ENCODE measurements around the gene NCKIPSD.

NCKIPSD gene

DNA sequence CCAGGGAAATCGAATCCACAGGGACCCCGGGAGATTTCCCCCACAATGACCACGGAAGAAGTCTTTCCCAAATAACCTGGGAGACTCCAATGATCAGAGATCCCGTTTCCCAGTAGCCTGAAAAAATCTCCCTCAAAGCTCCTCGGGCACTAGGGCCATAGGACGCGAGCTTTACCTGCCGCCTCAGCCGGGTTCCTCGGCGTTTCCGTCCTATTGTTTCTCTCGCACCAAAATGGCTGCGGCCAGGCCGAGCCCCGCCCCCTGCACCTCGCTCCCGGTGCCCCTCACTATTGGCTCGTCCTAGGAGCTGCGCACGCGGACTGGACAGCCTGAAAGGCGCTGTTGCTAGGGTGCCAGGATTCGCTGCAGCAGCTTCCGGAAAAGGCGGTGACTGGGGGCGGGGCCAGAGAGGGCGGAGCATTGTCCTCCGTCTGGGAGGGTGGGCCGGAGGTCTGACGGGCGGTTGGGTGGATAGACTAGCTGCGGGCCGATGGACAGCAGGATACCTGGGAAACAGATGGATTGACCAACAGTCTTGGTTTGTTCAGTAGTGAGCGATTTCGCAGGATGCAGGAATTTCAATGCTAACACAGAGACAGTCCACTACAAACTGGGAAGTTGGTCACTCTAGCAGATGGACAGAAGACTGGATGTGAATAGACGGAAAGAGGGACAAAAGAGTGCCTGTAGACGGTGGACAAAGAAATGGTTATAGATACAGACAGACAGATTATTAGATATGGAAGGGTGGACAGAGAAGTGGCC lies 31.4 kb upstream of the NCKIPSD start, which contains the start of gene IP6K2:
Gene IP6K2, minus strand, starts transcription at position 240 of the 765 bp plus-strand sequence. CDS start 21,930 bp downstream, outside the sequence.
- DNase-seq (ENCODE audit: low spot score): peak; percentile 98
- in situ Hi-C loops (cut with MboI; ENCODE audit: low sequenced_read_pairs, unreplicated experiment): no loop called here
- TF ChIP-seq, protein P1, sequence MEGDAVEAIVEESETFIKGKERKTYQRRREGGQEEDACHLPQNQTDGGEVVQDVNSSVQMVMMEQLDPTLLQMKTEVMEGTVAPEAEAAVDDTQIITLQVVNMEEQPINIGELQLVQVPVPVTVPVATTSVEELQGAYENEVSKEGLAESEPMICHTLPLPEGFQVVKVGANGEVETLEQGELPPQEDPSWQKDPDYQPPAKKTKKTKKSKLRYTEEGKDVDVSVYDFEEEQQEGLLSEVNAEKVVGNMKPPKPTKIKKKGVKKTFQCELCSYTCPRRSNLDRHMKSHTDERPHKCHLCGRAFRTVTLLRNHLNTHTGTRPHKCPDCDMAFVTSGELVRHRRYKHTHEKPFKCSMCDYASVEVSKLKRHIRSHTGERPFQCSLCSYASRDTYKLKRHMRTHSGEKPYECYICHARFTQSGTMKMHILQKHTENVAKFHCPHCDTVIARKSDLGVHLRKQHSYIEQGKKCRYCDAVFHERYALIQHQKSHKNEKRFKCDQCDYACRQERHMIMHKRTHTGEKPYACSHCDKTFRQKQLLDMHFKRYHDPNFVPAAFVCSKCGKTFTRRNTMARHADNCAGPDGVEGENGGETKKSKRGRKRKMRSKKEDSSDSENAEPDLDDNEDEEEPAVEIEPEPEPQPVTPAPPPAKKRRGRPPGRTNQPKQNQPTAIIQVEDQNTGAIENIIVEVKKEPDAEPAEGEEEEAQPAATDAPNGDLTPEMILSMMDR (IDR thresholded peaks at IDR 0.05; ENCODE audit: borderline replicate concordance, control extremely low read depth, extremely low read depth, insufficient read depth, missing control alignments): no peak

DNA sequence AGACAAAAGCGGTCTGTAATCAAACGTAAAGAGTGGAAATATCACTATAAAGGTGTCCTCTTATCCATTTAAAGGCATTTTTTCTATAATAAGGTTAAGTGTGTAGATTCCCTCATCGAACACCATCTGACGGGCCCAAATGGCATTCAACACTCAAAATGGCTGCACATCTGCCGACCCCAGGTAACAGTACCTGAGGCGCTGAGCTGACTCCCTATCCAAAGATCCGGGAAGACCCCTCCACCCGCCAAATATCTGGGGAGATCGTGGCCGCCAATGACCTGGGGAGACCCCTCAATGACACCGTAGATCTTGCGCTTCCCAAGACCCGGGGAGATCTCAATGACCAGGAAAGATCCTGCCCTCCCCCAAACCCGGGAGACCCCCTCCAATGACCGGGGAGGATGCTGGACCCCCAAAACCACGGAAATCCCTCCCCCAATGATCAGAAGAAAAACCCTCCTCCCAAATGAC lies 30.8 kb upstream of the NCKIPSD start:
- in situ Hi-C loops (cut with MboI; ENCODE audit: low sequenced_read_pairs, unreplicated experiment): no loop called here
- no peak for DNase-seq (ENCODE audit: low spot score)
- TF ChIP-seq, protein P1 (IDR thresholded peaks at IDR 0.05; ENCODE audit: borderline replicate concordance, control extremely low read depth, extremely low read depth, insufficient read depth, missing control alignments): no peak

DNA sequence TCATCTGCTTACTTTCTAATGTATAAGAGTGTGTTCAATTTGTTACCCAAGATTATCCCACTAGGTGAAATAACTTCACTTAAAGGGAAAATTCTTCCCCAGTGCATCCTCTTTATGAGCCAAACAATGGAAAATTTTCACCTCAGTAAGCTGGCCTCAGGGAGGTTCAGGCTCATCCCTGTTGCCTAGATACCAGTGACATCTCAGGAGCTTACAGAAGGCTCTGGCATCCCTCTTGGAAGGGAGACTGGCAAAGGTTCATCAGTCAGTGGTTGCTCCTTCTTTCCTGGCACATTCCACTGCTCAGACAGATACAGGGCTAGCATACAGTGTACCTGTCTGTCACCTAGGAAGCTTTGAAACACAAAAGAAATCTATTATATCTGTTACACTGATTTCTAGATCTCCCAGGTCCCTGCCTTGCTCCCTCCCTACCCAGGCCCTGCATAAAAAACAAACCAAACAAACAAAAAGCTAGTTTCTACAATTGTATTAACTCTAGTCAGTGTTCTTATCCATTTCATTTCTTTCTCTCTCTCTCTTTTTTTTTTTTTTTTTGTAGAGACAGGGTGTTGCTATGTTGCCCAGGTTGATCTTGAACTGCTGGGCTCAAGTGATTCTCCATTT lies 29.6 kb upstream of the NCKIPSD start:
- in situ Hi-C loops (cut with MboI; ENCODE audit: low sequenced_read_pairs, unreplicated experiment): no loop called here
- TF ChIP-seq, protein P1 (IDR thresholded peaks at IDR 0.05; ENCODE audit: borderline replicate concordance, control extremely low read depth, extremely low read depth, insufficient read depth, missing control alignments): no peak
- no peak for DNase-seq (ENCODE audit: low spot score)

DNA sequence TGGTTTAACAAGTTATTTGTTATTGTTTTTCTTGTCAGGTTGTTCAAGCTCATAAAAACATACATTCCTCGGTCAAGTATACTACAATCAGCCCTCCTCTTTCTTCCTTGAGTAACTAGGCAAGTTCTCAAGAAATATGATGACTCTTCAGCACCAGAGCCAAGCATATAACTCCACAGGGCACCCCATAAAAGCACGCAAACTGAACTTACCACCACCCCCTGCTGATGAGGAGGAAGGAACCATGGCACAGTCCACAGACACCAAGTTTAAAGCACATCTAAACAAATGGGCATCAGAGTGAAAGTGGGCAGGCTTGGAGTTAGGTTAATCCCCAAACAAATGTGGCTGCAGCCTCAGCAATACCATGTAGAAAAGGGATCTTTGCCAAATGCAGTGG lies 26.0 kb upstream of the NCKIPSD start:
- DNase-seq (ENCODE audit: low spot score): no peak
- TF ChIP-seq, protein P1 (IDR thresholded peaks at IDR 0.05; ENCODE audit: borderline replicate concordance, control extremely low read depth, extremely low read depth, insufficient read depth, missing control alignments): no peak
- in situ Hi-C loops (cut with MboI; ENCODE audit: low sequenced_read_pairs, unreplicated experiment): no loop called here

DNA sequence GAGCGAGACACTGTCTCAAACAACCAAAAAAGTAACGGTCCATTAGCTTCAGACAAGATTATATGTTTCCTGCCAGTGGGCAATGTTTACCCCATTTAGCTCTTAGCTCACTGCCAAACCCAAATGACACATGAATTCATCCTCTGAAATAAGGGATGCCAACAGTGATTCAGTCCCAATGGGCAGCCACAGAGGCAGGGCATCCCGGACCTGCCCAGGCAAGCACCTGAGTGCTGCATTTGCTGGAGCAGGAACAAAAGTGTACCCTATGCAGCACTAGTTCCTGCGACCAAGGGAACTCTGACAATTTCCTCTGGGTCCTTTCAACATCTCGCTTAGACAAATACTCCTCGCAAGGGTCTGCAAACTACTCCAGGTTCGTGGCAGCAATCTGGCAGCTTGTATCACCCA lies 23.3 kb upstream of the NCKIPSD start:
- in situ Hi-C loops (cut with MboI; ENCODE audit: low sequenced_read_pairs, unreplicated experiment): no loop called here
- no peak for DNase-seq (ENCODE audit: low spot score)
- TF ChIP-seq, protein P1 (IDR thresholded peaks at IDR 0.05; ENCODE audit: borderline replicate concordance, control extremely low read depth, extremely low read depth, insufficient read depth, missing control alignments): no peak

DNA sequence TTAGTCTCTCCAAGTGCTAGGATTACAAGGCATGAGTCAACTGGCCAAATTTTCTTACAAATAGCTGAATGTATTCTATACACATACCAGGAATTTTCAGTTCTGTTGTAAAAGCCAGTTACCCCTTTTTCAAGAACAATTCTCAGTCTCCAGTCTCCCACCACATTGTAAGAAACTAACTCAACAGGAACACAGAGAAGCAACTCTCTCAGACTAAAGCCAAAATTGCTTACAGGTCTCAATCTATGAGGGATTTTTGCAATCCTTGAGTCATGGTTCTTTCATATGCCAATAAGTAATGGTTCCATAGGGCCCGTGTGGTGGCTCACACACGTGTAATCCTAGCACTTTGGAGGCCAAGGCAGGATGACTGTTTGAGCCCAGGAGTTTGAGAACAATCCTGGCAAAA lies 22.8 kb upstream of the NCKIPSD start:
- no peak for DNase-seq (ENCODE audit: low spot score)
- in situ Hi-C loops (cut with MboI; ENCODE audit: low sequenced_read_pairs, unreplicated experiment): no loop called here
- TF ChIP-seq, protein P1 (IDR thresholded peaks at IDR 0.05; ENCODE audit: borderline replicate concordance, control extremely low read depth, extremely low read depth, insufficient read depth, missing control alignments): no peak
